ENCODE measurements around the gene GRK5.

DNA sequence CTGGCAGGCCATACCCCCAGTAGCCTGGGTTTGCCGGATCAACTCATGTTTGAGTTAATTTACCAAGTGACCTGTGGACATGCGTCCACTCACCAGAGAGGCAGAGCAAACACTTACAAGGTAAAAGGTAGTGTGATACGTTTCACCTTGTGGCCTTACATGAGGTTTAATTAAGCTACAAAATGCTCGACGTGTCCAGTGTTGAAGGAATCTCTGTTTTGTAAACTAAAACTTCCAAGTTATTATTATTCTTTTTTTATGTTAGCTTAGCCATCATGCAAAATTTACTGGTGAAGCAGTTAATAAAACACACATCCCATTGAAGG lies 292.3 kb downstream of the GRK5 start:
- no peak for TF ChIP-seq CTCF (conservative IDR thresholded peaks at IDR 0.05; ENCODE audit: low read depth, low read length)
- TF ChIP-seq EZH2 (IDR thresholded peaks at IDR 0.05; ENCODE audit: borderline replicate concordance, low read depth, low read length, poor library complexity, severe bottlenecking), result no peak
